H9 (cell line): Measurements from ENCODE around the gene SEC11A. TPM values are rescaled to one million over a fixed set of nuclear protein-coding genes. Genes with fewer than 3 reads are reported as not detected.

ENCODE experiments used
- DNase-seq: peaks from one replicate; pipeline ENCODE4 v3.0.0-alpha.2; 2017
- H2AFZ ChIP-seq: one replicate; pipeline ENCODE4 v1.6.1; 2013; ENCODE audit warnings: mild to moderate bottlenecking, low read length, control low read depth, moderate library complexity
- H2AK5ac ChIP-seq: 2 replicates; pipeline ENCODE4 v1.6.1; 2013; ENCODE audit warnings: low read length, control low read depth, mixed read lengths; ENCODE audit not compliant: insufficient read length
- H2BK120ac ChIP-seq: one replicate; pipeline ENCODE4 v1.6.1; 2013; ENCODE audit warnings: low read depth, mild to moderate bottlenecking, low read length, control low read depth, inconsistent platforms; ENCODE audit not compliant: poor library complexity, severe bottlenecking
- H2BK12ac ChIP-seq: 2 replicates; pipeline ENCODE4 v1.6.1; 2013; ENCODE audit warnings: low read length, control low read depth, mixed read lengths, low read depth; ENCODE audit not compliant: insufficient read length
- H2BK15ac ChIP-seq: 2 replicates; pipeline ENCODE4 v1.6.1; 2013; ENCODE audit warnings: low read depth, low read length, control low read depth
- H2BK20ac ChIP-seq: one replicate; pipeline ENCODE4 v1.6.1; 2013; ENCODE audit warnings: low read depth, mild to moderate bottlenecking, low read length, control low read depth, inconsistent platforms; ENCODE audit not compliant: poor library complexity, severe bottlenecking
- H2BK5ac ChIP-seq: 2 replicates; pipeline ENCODE4 v1.6.1; 2013; ENCODE audit warnings: low read length, control low read depth, mixed read lengths; ENCODE audit not compliant: insufficient read length
- H3K14ac ChIP-seq: 2 replicates; pipeline ENCODE4 v1.6.1; 2013; ENCODE audit warnings: low read length, control low read depth; ENCODE audit not compliant: insufficient read depth
- H3K18ac ChIP-seq: 2 replicates; pipeline ENCODE4 v1.6.1; 2013; ENCODE audit warnings: low read depth, mild to moderate bottlenecking, mixed read lengths, low read length, control low read depth; ENCODE audit not compliant: insufficient read length
- H3K23ac ChIP-seq: 2 replicates; pipeline ENCODE4 v1.6.1; 2013; ENCODE audit warnings: low read length, control low read depth, mixed read lengths, low read depth; ENCODE audit not compliant: insufficient read length
- H3K23me2 ChIP-seq: 2 replicates; pipeline ENCODE4 v1.6.1; 2013; ENCODE audit warnings: low read depth, mild to moderate bottlenecking, mixed read lengths, low read length, control low read depth; ENCODE audit not compliant: insufficient read length, poor library complexity, severe bottlenecking
- H3K27ac ChIP-seq: 2 replicates; pipeline ENCODE4 v1.5.1; 2013; ENCODE audit warnings: low read length, control low read depth, mixed read lengths, low read depth; ENCODE audit not compliant: insufficient read length
- H3K27me3 ChIP-seq: 2 replicates; pipeline ENCODE4 v1.6.1; 2013; ENCODE audit warnings: low read length, control low read depth, inconsistent platforms; ENCODE audit not compliant: insufficient read depth
- H3K4ac ChIP-seq: 2 replicates; pipeline ENCODE4 v1.6.1; 2013; ENCODE audit warnings: low read depth, mild to moderate bottlenecking, control low read depth, inconsistent platforms, low read length, moderate library complexity
- H3K4me1 ChIP-seq: 2 replicates; pipeline ENCODE4 v1.6.1; 2013; ENCODE audit warnings: low read length, control low read depth, inconsistent platforms; ENCODE audit not compliant: insufficient read depth
- H3K4me2 ChIP-seq: 2 replicates; pipeline ENCODE4 v1.6.1; 2013; ENCODE audit warnings: low read length, control low read depth, mixed read lengths; ENCODE audit not compliant: insufficient read length, insufficient read depth
- H3K56ac ChIP-seq: 2 replicates; pipeline ENCODE4 v1.6.1; 2013; ENCODE audit warnings: low read depth, mild to moderate bottlenecking, mixed read lengths, low read length, control low read depth; ENCODE audit not compliant: insufficient read length
- H3K79me1 ChIP-seq: 2 replicates; pipeline ENCODE4 v1.6.1; 2013; ENCODE audit warnings: low read depth, mild to moderate bottlenecking, moderate library complexity, low read length, control low read depth, inconsistent platforms; ENCODE audit not compliant: insufficient read depth, poor library complexity, severe bottlenecking
- H3K79me2 ChIP-seq: 2 replicates; pipeline ENCODE4 v1.6.1; 2013; ENCODE audit warnings: low read length, control low read depth, inconsistent platforms; ENCODE audit not compliant: insufficient read depth
- H3K9ac ChIP-seq: 2 replicates; pipeline ENCODE4 v1.6.1; 2013; ENCODE audit warnings: low read length, control low read depth, mixed read lengths; ENCODE audit not compliant: insufficient read length; ENCODE audit errors: extremely low read depth
- H3K9me3 ChIP-seq: one replicate; pipeline ENCODE4 v1.6.1; 2013; ENCODE audit warnings: low read depth, low read length, inconsistent platforms; ENCODE audit not compliant: control insufficient read depth
- H3T11ph ChIP-seq: one replicate; pipeline ENCODE4 v1.6.1; 2013; ENCODE audit warnings: mild to moderate bottlenecking, low read length, control low read depth, inconsistent platforms
- H4K20me1 ChIP-seq: one replicate; pipeline ENCODE4 v1.6.1; 2013; ENCODE audit not compliant: control insufficient read depth, insufficient read length, insufficient read depth
- H4K5ac ChIP-seq: 2 replicates; pipeline ENCODE4 v1.6.1; 2013; ENCODE audit warnings: low read depth, mild to moderate bottlenecking, mixed read lengths, low read length, control low read depth; ENCODE audit not compliant: insufficient read length
- H4K8ac ChIP-seq: replicated peaks from 2 replicates; pipeline ENCODE4 v1.6.1; 2013; ENCODE audit warnings: low read length, control low read depth, mixed read lengths, low read depth; ENCODE audit not compliant: insufficient read length
- H4K91ac ChIP-seq: 2 replicates; pipeline ENCODE4 v1.6.1; 2013; ENCODE audit warnings: low read depth, mild to moderate bottlenecking, moderate library complexity, mixed read lengths, low read length, control low read depth; ENCODE audit not compliant: insufficient read length
- H3K27ac Mint-ChIP-seq, 3 experiments: 2 replicates in 2 of 3; 3 replicates in 1 of 3; pipeline ENCODE4 v1.8.0; 2020 to 2021; ENCODE audit warnings: mixed read lengths in 3 of 3, mild to moderate bottlenecking in 1 of 3, moderate library complexity in 1 of 3
- H3K27me3 Mint-ChIP-seq: 2 replicates; pipeline ENCODE4 v1.8.0; 2021; ENCODE audit warnings: low read depth, mild to moderate bottlenecking, moderate library complexity, mixed read lengths
- H3K36me3 Mint-ChIP-seq, 3 experiments: 2 replicates in 2 of 3; 3 replicates in 1 of 3; pipeline ENCODE4 v1.8.0; 2020 to 2021; ENCODE audit warnings: low read depth in 3 of 3, mixed read lengths in 3 of 3; ENCODE audit not compliant: insufficient read depth in 1 of 3
- H3K4me1 Mint-ChIP-seq, 2 experiments: 2 replicates each; pipeline ENCODE4 v1.8.0; 2020; ENCODE audit warnings: mixed read lengths in 2 of 2
- H3K4me3 Mint-ChIP-seq, 2 experiments: 2 replicates in 1 of 2; 3 replicates in 1 of 2; pipeline ENCODE4 v1.8.0; 2020 to 2021; ENCODE audit warnings: mild to moderate bottlenecking in 2 of 2, mixed read lengths in 2 of 2, moderate library complexity in 1 of 2
- H3K9me3 Mint-ChIP-seq, 2 experiments: 2 replicates in 1 of 2; 3 replicates in 1 of 2; pipeline ENCODE4 v1.8.0; 2020; ENCODE audit warnings: mild to moderate bottlenecking in 2 of 2, mixed read lengths in 2 of 2, moderate library complexity in 1 of 2
- WGBS: extraction: QIAGEN DNeasy Blood & Tissue Kit; methylation state at CpG from one replicate; pipeline ENCODE4 v1.1.7; 2013; ENCODE audit warnings: missing lambda C conversion rate, low lambda C conversion rate, mixed read lengths; ENCODE audit not compliant: insufficient read length; ENCODE audit errors: extremely low coverage; 5-methylcytosine and 5-hydroxymethylcytosine counted together
- total RNA-seq: library from RNA; stranded (reverse); gene quantifications from 2 replicates; pipeline ENCODE4 v1.2.1, GENCODE V29; 2021
- TF ChIP-seq, protein P1 (sequence below): fragments of 200-600 bp; sonication (generic); conservative IDR thresholded peaks from 3 replicates; pipeline ENCODE4 v1.8.0; 2021; ENCODE audit warnings: antibody characterized with exemption, mild to moderate bottlenecking

SEC11A gene
- total RNA-seq, 1 experiment from 2014 or later = 250 TPM

DNA sequence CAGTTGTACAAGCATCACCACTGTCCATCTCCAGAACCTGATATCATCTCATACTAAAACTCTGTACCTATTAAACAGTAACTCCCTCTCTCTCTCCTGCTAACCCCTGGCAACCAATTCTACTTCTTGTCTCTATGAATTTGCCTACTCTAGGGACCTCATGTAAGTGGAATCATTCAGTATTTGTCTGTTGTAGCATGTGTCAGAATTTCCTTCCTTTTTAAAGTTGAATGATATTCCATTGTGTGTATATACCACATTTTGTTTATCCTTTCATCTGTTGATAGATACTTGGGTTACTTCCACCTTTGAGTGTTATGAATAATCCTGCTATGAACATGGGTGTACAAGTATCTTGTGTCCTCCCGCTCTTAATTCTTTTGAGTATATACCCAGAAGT lies 49.0 kb upstream of the SEC11A start:
- H2BK120ac ChIP-seq = no peak overlapping the region
- no peak overlapping the region for H2AK5ac ChIP-seq
- no peak overlapping the region for H3K14ac ChIP-seq
- H4K91ac ChIP-seq = no peak overlapping the region
- peaks cover 13% of the 10 kb centered on the region for H3K79me2 ChIP-seq
- H3T11ph ChIP-seq = no peak overlapping the region
- no peak overlapping the region for H4K8ac ChIP-seq
- no peak overlapping the region for H3K56ac ChIP-seq
- no peak overlapping the region for H3K27ac Mint-ChIP-seq
- H3K4me3 Mint-ChIP-seq = no peak overlapping the region
- H3K27me3 ChIP-seq = no peaks in the 10 kb centered on the region
- no peak overlapping the region for H3K9ac ChIP-seq
- no peak for DNase-seq
- no peak overlapping the region for H3K27ac ChIP-seq
- H3K36me3 Mint-ChIP-seq = peaks cover 5 to 43% (median 23%) of the 10 kb centered on the region in 3 experiments; a peak in 6 of 7 replicates
- no peaks in the 10 kb centered on the region for H3K23me2 ChIP-seq
- no peak overlapping the region for H2BK5ac ChIP-seq
- peaks cover 0 to 2% of the 10 kb centered on the region in 2 experiments; a peak in 2 of 4 replicates for H3K4me1 Mint-ChIP-seq
- H2BK20ac ChIP-seq = no peak overlapping the region
- no peaks in the 10 kb centered on the region for H3K4me1 ChIP-seq
- TF ChIP-seq, protein P1, sequence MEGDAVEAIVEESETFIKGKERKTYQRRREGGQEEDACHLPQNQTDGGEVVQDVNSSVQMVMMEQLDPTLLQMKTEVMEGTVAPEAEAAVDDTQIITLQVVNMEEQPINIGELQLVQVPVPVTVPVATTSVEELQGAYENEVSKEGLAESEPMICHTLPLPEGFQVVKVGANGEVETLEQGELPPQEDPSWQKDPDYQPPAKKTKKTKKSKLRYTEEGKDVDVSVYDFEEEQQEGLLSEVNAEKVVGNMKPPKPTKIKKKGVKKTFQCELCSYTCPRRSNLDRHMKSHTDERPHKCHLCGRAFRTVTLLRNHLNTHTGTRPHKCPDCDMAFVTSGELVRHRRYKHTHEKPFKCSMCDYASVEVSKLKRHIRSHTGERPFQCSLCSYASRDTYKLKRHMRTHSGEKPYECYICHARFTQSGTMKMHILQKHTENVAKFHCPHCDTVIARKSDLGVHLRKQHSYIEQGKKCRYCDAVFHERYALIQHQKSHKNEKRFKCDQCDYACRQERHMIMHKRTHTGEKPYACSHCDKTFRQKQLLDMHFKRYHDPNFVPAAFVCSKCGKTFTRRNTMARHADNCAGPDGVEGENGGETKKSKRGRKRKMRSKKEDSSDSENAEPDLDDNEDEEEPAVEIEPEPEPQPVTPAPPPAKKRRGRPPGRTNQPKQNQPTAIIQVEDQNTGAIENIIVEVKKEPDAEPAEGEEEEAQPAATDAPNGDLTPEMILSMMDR = no peak
- no peak overlapping the region for H3K23ac ChIP-seq
- no peak overlapping the region for H3K18ac ChIP-seq
- no peak overlapping the region for H2BK12ac ChIP-seq
- H2BK15ac ChIP-seq = no peak overlapping the region
- no peak overlapping the region for H4K5ac ChIP-seq
- no peaks in the 10 kb centered on the region for H4K20me1 ChIP-seq
- H3K4ac ChIP-seq = no peak overlapping the region
- no peak overlapping the region for H2AFZ ChIP-seq
- H3K27me3 Mint-ChIP-seq = no peaks in the 10 kb centered on the region
- WGBS = no CpG with 5 or more reads among the region's 1 CpG
- H3K9me3 ChIP-seq = no peaks in the 10 kb centered on the region
- H3K79me1 ChIP-seq = peaks cover 9% of the 10 kb centered on the region
- H3K9me3 Mint-ChIP-seq = no peaks in the 10 kb centered on the region
- H3K4me2 ChIP-seq = no peak overlapping the region
